PC-9 (cell line): ENCODE data around the gene EML6. TPM values are rescaled to one million over a fixed set of nuclear protein-coding genes. Genes with fewer than 3 reads are reported as not detected.
A peak's percentile ranks its signal among the peaks of the same experiment; 100 is the strongest.

ENCODE experiments used
- BruUV-seq: library from RNA; stranded (reverse); fragments of 400-500 nt; replicated peaks from 2 replicates; lab custom pipeline; 2021; lab: Mats Ljungman, UMichigan
- CTCF ChIA-PET: fragments of 300-600 bp; sonication (Branson Sonifier 250); formaldehyde crosslinking; loops from one replicate; lab custom pipeline; 2022; ENCODE audit warnings: antibody characterized with exemption; lab: Charles Lee
- POLR2A ChIA-PET: fragments of 300-600 bp; sonication (Branson Sonifier 250); formaldehyde crosslinking; loops from one replicate; lab custom pipeline; 2022; ENCODE audit warnings: antibody characterized with exemption; ENCODE audit not compliant: unreplicated experiment; lab: Charles Lee
- DNase-seq, 2 experiments: peaks; one replicate each; pipeline versions ENCODE4 v3.0.0 to v3.0.0-alpha.2; 2015 to 2022; ENCODE audit warnings: mixed read lengths in 1 of 2
- H2AFZ ChIP-seq: fragments of 200-600 bp; sonication (generic); 2 replicates; pipeline ENCODE4 v1.8.1; 2017; ENCODE audit warnings: antibody characterized with exemption
- H3F3A ChIP-seq: fragments of 200-600 bp; sonication (generic); 2 replicates; pipeline ENCODE4 v1.8.1; 2017; ENCODE audit warnings: antibody characterized with exemption, mild to moderate bottlenecking, low read depth; ENCODE audit not compliant: insufficient read depth
- H3K27ac ChIP-seq: fragments of 200-600 bp; sonication (generic); 2 replicates; pipeline ENCODE4 v1.6.1; 2016; ENCODE audit warnings: mixed run types
- H3K27me3 ChIP-seq: fragments of 200-600 bp; sonication (generic); 2 replicates; pipeline ENCODE4 v1.6.1; 2016; ENCODE audit warnings: low read depth, mixed run types; ENCODE audit not compliant: insufficient read depth
- H3K36me3 ChIP-seq: fragments of 200-600 bp; sonication (generic); 2 replicates; pipeline ENCODE4 v1.6.1; 2016; ENCODE audit warnings: low read depth, mixed run types
- H3K4me1 ChIP-seq: fragments of 200-600 bp; sonication (generic); replicated peaks from 2 replicates; pipeline ENCODE4 v1.6.1; 2016; ENCODE audit warnings: mixed run types; ENCODE audit not compliant: insufficient read depth
- H3K4me2 ChIP-seq: fragments of 200-600 bp; sonication (generic); 2 replicates; pipeline ENCODE4 v1.6.1; 2017; ENCODE audit warnings: mixed run types
- H3K4me3 ChIP-seq: fragments of 200-600 bp; sonication (generic); 2 replicates; pipeline ENCODE4 v1.6.1; 2016; ENCODE audit warnings: mixed run types
- H3K79me2 ChIP-seq: fragments of 200-600 bp; sonication (generic); 2 replicates; pipeline ENCODE4 v1.6.1; 2017; ENCODE audit warnings: low read depth, mixed run types
- H3K9me2 ChIP-seq: fragments of 200-600 bp; sonication (generic); 2 replicates; pipeline ENCODE4 v1.8.1; 2017; ENCODE audit warnings: mild to moderate bottlenecking; ENCODE audit not compliant: insufficient read depth
- H3K9me3 ChIP-seq: fragments of 200-600 bp; sonication (generic); 2 replicates; pipeline ENCODE4 v1.8.1; 2016; ENCODE audit warnings: low read depth; ENCODE audit not compliant: insufficient read depth
- H4K20me1 ChIP-seq: fragments of 200-600 bp; sonication (generic); 2 replicates; pipeline ENCODE4 v1.8.1; 2017; ENCODE audit not compliant: insufficient read depth
- EZH2 ChIP-seq: fragments of 200-600 bp; sonication (generic); IDR thresholded peaks from 2 replicates; pipeline ENCODE4 v1.8.0; 2017; ENCODE audit warnings: antibody characterized with exemption, low read depth
- intact Hi-C: fragments of 100-400 bp; cut with micrococcal nuclease; formaldehyde crosslinking; loops from one replicate; pipeline ENCODE4 v1.10.0; 2022; ENCODE audit not compliant: unreplicated experiment
- total RNA-seq: library from RNA; stranded (reverse); gene quantifications from 2 replicates; pipeline ENCODE4 v1.2.3, GENCODE V29; 2021
- TF ChIP-seq, protein P1 (sequence below): fragments of 200-600 bp; sonication (generic); conservative IDR thresholded peaks from 2 replicates; pipeline ENCODE4 v1.6.1; 2017; ENCODE audit warnings: mixed run types, antibody characterized with exemption, mild to moderate bottlenecking, moderate library complexity

EML6 gene
- total RNA-seq, 1 experiment from 2014 or later, result 3.7 TPM

DNA sequence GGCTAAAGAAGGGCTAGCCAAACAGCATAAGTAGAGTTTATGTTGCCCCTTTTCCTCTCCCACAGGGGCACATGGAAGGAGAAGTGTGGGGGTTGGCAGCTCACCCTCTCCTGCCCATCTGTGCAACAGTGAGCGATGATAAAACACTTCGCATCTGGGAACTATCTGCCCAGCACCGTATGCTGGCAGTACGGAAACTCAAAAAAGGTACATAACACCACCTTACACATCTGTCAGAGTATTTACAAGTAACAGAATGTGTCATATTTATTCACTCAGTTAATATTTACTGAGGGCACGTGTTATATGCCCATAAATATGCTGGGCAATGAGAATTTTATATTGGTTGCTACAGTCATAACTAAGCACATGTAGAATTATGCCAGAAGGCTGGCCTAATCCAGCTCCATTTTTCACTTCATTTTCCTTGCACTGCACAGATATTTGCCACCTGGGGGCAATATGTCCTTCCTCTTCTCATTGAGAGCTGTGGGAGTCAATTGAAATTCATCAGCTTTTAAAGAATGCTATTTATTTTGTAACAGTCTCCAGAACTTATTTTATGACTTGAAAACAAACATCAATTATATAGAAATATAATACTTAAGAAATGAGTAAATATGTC, 176.2 kb downstream of the EML6 start:
- Histone ChIP-seq H3K4me2 (no peak overlapping the region), H3K9me3 (peaks cover 8% of the 10 kb centered on the region; the same call in 1 of the 2 replicates), H3K27ac (no peak overlapping the region), H3K9me2 (no peaks in the 10 kb centered on the region), H3K4me1 (peaks cover 23% of the 10 kb centered on the region), H2AFZ (no peak overlapping the region), H4K20me1 (no peaks in the 10 kb centered on the region), H3F3A (peaks cover 20% of the 10 kb centered on the region; the same call in 1 of the 2 replicates), H3K36me3 (peaks cover 8% of the 10 kb centered on the region; the same call in 1 of the 2 replicates), H3K79me2 (no peaks in the 10 kb centered on the region), H3K27me3 (no peaks in the 10 kb centered on the region), H3K4me3 (no peak overlapping the region)
- BruUV-seq, result no TSS peak
- CTCF ChIA-PET, result interaction anchor here (0.5 to 2.2 kb wide), 11 partner anchors 100 to 619 kb away, joined by 3 to 13 read pairs (median 3); no protein-coding TSS in a partner anchor
- TF ChIP-seq, protein P1, sequence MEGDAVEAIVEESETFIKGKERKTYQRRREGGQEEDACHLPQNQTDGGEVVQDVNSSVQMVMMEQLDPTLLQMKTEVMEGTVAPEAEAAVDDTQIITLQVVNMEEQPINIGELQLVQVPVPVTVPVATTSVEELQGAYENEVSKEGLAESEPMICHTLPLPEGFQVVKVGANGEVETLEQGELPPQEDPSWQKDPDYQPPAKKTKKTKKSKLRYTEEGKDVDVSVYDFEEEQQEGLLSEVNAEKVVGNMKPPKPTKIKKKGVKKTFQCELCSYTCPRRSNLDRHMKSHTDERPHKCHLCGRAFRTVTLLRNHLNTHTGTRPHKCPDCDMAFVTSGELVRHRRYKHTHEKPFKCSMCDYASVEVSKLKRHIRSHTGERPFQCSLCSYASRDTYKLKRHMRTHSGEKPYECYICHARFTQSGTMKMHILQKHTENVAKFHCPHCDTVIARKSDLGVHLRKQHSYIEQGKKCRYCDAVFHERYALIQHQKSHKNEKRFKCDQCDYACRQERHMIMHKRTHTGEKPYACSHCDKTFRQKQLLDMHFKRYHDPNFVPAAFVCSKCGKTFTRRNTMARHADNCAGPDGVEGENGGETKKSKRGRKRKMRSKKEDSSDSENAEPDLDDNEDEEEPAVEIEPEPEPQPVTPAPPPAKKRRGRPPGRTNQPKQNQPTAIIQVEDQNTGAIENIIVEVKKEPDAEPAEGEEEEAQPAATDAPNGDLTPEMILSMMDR, result peak; percentile 76
- TF ChIP-seq EZH2, result no peak
- intact Hi-C loops, result loop anchor here (1.0 to 10.0 kb wide), 2 partner anchors 115 to 269 kb away; no protein-coding TSS in a partner anchor
- POLR2A ChIA-PET, result interaction anchor here (0.6 kb wide), 2 partner anchors 23 to 301 kb away, joined by 3 to 5 read pairs; no protein-coding TSS in a partner anchor
- peak in 1 of 2 experiments; percentile 53 for DNase-seq

DNA sequence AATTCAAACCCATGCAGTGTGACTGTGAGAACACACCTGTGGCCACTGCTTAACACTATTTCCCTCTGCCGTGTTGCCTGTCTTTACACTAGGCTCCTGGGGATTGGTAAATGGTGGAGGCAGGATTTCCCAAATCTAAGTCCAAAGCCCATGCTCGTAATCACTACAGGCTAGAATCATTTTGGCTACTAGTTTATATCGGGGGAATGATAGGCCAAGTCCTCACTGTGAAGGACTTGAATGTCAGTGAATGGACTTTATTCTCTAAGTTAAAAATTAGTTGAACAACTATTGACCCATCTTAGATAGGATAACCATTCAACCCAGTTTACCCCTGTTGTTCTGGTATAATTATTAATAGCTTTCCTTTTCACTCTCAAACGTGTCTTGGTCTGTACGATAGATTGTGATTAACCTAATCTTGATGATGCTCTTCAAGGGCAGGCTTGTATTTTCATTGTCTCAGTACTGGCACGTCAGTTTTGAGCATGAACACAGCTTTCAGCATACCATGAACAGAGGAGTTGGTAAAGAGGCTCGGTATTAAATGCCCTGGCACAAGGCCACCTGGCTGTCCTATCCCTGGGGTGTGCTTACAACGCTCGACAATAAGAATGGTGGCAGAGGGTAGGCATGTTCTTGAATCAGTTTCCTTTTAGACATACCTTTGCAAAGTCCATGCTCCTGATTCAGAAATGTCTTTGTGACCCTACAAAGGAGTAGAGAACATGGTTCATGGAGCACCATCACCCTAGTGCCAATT, 177.9 kb downstream of the EML6 start:
- no peak overlapping the region for H3K27ac ChIP-seq
- ChIA-PET CTCF (interaction anchor here (0.6 kb wide), 1 partner anchor 292 kb away, joined by 4 read pairs; no protein-coding TSS in a partner anchor), POLR2A (no interaction called here)

More for the DNA sequence above, 177.9 kb downstream of the EML6 start:
- TF ChIP-seq, protein P1, result no peak
- no peak for TF ChIP-seq EZH2
- Histone ChIP-seq H4K20me1 (no peaks in the 10 kb centered on the region), H3F3A (peaks cover 20% of the 10 kb centered on the region; the same call in 1 of the 2 replicates), H3K27me3 (no peaks in the 10 kb centered on the region), H3K4me2 (no peak overlapping the region), H3K9me3 (no peaks in the 10 kb centered on the region; the same call in 1 of the 2 replicates), H2AFZ (no peak overlapping the region), H3K4me1 (peaks cover 24% of the 10 kb centered on the region), H3K36me3 (0 out of 2 replicates have a peak, but pooled peaks cover 4% of the 10 kb centered on the region), H3K9me2 (no peaks in the 10 kb centered on the region), H3K79me2 (no peaks in the 10 kb centered on the region), H3K4me3 (no peak overlapping the region)
- intact Hi-C loops, result loop anchor here (10.0 kb wide), 1 partner anchor 113 kb away; no protein-coding TSS in a partner anchor
- BruUV-seq, result no TSS peak
- no peak for DNase-seq
